Bone marrow (tissue), 2 donors: ENCODE measurements around the gene PLBD1.

Experiments used
- DNase-seq, 2 donors: peaks; one replicate each; lab custom pipeline; 2025; lab: John Stamatoyannopoulos, UW

PLBD1 gene

DNA sequence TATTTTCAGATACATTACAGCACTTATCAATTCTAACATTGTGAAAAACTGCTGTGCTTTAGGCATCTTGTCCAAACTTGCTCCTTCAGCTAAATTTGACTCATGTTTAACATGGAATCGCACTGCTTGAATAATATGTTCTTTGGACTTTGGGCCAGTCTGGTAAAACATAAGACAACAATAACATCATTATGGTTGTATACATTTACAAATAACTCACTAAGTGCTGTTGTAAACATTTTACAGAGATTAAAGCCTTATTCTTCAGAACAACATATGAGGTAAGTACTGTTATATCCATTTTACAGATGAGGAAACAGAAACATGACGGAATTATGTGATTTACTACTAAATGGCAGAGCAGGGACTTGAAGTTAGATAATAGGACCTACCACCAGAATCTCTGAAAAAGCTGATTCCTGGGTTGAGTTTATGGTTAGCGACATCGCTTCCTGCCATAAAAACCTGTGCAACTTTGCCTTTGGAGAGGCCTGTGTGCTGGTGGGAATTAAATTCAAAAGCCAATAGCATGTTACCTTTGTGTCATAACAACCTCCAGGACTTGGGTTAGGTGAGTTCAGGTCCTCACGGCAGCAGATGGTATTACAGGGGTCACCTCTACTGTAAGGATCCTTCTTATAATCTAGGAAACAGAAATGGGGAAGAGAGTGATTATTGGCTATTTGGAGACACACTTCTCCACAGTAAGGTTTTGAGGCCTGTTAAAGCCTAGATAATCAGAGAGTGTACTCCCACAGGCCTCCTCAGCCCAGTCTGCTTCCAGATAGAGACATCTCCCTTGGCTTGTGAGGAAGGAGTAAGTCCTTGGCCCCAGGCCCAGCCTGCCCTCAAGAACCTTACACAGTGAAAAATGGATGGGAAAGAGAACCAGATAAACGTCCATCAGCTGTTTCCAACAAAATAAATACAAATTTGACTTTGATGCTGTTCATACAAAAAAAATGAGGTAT lies 61.8 kb downstream of the PLBD1 start:
- no peak for DNase-seq

DNA sequence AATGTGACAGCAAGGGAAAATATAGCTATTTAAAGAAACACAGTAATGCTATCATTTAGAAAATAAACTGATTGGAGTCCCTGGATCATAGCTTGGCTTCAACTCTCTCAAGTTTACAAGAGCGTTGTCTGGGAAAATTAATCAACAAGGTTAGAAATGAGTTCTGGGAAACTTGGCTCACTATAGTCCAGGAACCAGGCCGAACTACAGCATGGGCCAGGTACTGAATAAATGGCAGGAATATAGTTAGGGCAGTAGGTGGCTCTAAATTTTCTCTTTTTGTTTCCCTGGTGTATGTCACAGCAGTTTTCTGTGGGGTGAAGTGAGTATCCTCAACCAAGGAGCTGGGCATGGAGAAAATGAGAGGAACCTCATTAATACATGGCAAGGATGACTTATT lies 72.4 kb downstream of the PLBD1 start:
- DNase-seq = no peak

DNA sequence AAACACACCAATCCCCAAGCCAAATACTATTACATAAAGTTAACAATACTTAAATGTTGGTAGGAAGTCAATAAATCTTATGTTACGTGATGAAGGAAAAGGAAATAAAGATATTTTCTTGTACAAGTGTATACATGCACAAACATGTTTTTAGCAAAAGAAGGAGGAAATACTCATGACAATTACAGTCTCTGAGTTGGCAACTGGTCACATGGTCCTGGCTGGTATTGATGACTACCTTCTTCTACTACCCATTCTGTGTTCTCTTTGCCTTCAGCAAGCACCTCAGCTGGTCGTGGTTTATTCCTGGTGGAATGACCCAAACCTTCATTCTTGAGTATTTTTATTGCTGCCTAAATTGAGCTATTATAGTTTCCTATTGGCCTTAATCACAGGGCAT lies 84.8 kb downstream of the PLBD1 start:
- no peak for DNase-seq

DNA sequence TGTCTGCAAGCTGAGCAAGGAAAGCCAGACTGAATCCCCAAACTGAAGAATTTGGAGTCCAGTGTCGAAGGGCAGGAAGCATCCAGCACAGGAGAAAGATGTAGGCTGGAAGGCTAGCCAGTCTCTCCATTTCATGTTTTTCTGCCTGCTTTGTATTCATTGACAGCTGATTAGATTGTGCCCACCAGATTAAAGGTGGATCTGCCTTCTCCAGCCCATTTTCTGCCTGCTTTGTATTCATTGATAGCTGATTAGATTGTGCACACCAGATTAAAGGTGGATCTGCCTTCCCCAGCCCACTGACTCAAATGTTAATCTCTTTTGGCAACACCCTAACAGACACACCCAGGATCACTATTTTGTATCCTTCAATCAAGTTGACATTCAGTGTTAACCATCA lies 85.3 kb downstream of the PLBD1 start:
- DNase-seq = no peak

DNA sequence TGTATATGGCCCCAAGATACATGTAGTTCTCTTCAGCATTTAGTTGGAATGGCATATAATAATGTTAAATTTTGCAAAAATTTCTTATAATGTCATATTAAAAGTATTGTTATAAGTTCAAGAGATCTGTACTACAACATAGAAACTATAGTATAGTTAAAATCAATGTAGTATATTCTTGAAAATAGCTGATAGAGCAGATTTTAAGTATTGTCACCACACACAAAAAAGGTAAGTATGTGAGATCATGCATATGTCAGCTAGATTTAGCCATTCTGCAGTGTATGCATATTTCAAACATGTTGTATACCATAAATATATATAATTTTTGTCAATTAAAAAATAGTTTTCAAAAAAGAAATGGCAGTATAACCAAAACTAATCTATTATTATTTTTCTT lies 86.5 kb downstream of the PLBD1 start:
- DNase-seq = no peak

DNA sequence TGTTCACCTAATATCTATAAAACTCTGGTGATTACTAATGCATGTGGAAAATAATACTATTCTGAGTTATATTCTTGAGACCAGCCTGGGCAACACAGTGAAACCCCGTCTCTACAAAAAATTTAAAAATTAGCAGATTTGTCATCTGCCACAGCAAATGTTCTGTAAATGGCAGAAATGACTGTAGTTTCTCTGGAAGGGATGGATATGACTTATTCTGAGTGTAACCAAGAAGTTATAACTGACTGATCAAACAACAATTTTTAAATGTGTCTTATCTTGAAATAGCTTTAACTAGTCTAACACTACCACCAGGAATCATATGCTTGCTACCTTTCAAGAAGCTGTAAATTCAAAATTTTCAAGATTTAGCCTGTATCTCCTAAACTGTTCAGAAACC lies 88.7 kb downstream of the PLBD1 start:
- no peak for DNase-seq

DNA sequence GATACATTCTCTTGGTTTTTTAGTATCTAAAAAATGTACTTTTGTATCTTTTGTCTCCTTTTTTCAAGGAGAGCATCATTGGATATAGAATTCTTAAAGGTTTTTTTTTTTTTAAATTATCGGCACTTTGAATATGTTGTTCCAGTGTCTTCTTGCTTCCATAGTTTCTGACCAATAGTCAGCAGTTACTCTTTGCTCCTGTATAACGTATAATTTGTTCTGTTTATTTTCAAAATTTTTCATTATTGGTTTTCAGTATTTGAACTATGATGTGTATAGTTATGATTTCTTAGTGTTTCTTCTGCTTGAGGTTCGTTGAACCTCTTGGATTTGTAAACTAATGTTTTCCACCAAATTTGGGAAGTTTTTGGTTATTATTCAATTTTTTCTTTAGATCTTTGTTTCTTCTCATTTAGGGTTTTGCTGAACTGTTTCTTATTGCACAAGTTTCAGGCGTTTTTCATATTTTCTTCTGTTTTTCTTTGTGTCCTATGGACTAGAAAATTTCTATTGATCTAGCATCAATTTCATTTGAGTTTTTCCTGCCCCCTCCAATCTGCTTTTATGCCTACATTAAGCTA lies 93.9 kb downstream of the PLBD1 start:
- peak in 1 of 2 donors; percentile 20 for DNase-seq

DNA sequence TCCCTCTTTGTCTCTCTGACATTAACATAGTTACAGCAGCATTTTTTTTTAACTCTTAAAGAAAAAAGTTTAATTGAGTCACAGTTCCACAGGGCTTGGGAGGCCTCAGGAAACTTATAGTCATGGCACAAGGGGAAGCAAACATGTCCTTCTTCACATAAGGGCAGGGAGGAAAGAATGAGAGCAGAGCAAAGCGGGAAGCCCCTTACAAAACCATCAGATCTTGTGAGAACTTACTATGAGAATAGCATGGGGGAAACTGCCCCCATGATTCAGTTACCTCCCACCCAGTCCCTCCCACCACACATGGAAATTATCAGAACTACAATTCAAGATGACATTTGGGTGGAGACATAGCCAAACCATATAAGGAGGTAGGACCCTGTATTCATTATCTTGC lies 96.2 kb downstream of the PLBD1 start:
- DNase-seq = no peak

DNA sequence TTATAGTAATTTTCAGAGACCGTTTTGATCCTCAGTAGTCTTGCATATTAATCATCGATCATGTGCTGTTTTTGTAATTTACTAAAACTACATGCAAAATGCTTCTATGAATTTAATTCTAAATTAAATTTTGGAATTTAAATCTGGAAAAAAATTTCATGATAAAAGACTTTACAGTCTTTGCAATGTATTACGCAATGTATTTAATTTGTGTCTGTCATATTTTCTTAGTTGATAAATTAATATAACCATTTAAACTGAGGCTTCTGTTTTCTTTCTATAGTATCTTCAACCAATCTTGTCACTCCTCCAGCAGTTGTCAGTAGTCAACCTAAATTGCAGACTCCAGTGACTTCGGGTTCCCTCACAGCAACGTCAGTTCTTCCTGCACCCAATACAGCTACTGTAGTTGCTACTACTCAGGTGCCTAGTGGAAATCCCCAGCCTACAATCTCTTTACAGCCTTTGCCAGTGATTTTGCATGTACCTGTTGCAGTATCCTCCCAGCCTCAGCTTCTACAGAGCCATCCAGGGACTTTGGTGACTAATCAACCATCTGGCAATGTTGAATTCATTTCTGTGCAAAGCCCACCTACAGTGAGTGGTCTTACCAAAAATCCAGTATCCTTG lies 107.4 kb downstream of the PLBD1 start:
- no peak for DNase-seq

DNA sequence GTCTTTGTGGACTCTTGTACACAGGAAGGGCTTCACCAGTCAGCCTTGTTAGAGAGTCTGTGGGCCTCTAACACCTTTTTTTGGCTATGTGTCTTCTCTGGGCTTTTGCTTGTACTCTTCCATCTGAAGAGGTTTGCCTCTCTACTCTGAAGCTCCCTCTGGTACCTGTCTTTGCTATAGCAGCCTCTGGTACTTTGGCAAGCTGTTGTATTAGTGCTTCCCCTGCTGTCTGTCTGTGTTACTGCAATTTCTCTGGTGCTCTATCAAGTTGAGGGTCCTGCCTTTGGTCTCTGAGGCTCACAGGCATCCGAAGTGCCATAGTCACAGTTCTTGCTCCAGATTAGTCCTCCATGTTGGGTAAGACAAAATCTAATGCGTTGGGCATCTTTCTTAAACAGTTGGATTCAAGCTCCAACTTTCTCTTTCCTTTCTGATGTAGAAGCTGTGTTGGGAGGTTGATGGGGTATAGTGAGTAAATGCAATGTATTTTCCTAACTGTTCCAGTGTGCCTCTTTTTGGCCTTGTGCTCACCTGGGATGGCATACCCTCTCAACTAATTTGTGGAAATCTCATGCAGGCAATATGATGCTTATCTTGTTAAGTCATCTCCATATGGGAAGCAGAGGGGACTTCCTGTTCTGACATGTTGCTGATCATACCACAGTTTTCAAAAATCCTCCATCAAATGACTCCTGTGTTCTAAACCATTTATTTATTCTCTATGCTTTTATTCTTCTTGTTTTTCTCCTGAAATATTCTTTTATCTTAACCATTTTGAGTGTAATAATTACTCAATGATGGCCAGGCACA lies 113.4 kb downstream of the PLBD1 start:
- DNase-seq = peak in 1 of 2 donors; percentile 47
